ENCODE results near the gene CACHD1.

CACHD1 gene

GRCh38 chr1:64469977-64470664 lies at the start of gene CACHD1:
TSS of gene CACHD1 (plus strand) at chr1:64470129. CDS start at chr1:64470745, 616 bp downstream.
- DNase-seq = peak; percentile 57

- no peak for DNase-seq
These were observed 48.6 kb upstream of the CACHD1 start for GRCh38 chr1:64421377-64421776.

GRCh38 chr1:64423526-64423925 lies 46.4 kb upstream of the CACHD1 start:
- no peak for DNase-seq

- DNase-seq = no peak
These were observed 45.5 kb upstream of the CACHD1 start for GRCh38 chr1:64424412-64424811.

GRCh38 chr1:64425521-64425920 lies 44.4 kb upstream of the CACHD1 start:
- no peak for DNase-seq

GRCh38 chr1:64426681-64427080 lies 43.2 kb upstream of the CACHD1 start:
- no peak for DNase-seq

GRCh38 chr1:64427879-64428278 lies 42.0 kb upstream of the CACHD1 start:
- DNase-seq = no peak

- no peak for DNase-seq
These were observed 36.6 kb upstream of the CACHD1 start for GRCh38 chr1:64433308-64433707.

- no peak for DNase-seq
These were observed 36.2 kb upstream of the CACHD1 start for GRCh38 chr1:64433747-64434146.

- DNase-seq = no peak
These were observed 34.9 kb upstream of the CACHD1 start for GRCh38 chr1:64435000-64435399.

- DNase-seq = no peak
These were observed 32.5 kb upstream of the CACHD1 start for GRCh38 chr1:64437453-64437852.

GRCh38 chr1:64440183-64440826 lies 29.6 kb upstream of the CACHD1 start:
- no peak for DNase-seq

- no peak for DNase-seq
These were observed 18.5 kb upstream of the CACHD1 start for GRCh38 chr1:64451440-64451839.

GRCh38 chr1:64453688-64454087 lies 16.2 kb upstream of the CACHD1 start:
- no peak for DNase-seq

- no peak for DNase-seq
These were observed 11.0 kb upstream of the CACHD1 start for GRCh38 chr1:64458915-64459314.

GRCh38 chr1:64459743-64460142 lies 10.2 kb upstream of the CACHD1 start:
- no peak for DNase-seq

GRCh38 chr1:64466033-64466432 lies 3.9 kb upstream of the CACHD1 start:
- no peak for DNase-seq

- no peak for DNase-seq
These were observed 583 bp upstream of the CACHD1 start for GRCh38 chr1:64469116-64469976.

GRCh38 chr1:64470665-64471217 lies 812 bp downstream of the CACHD1 start:
- no peak for DNase-seq

- no peak for DNase-seq
These were observed 1.5 kb downstream of the CACHD1 start for GRCh38 chr1:64471218-64472039.

GRCh38 chr1:64472040-64472376 lies 2.1 kb downstream of the CACHD1 start:
- DNase-seq = no peak

GRCh38 chr1:64472805-64473204 lies 2.9 kb downstream of the CACHD1 start:
- no peak for DNase-seq

GRCh38 chr1:64473367-64473766 lies 3.4 kb downstream of the CACHD1 start:
- DNase-seq = no peak
